Mesenchymal stem cell (in vitro differentiated cells and primary cell): ENCODE measurements around the gene KCNG2.

Source experiments
- DNase-seq: peaks from one replicate; pipeline ENCODE4 v3.0.0-alpha.2; 2013
- H2AFZ ChIP-seq: one replicate; pipeline ENCODE4 v1.6.1; 2013; ENCODE audit warnings: low read depth, mild to moderate bottlenecking, control low read depth, inconsistent platforms, low read length, moderate library complexity
- H2AK5ac ChIP-seq: 2 replicates; pipeline ENCODE4 v1.6.1; 2013; ENCODE audit warnings: low read length, moderate library complexity, mild to moderate bottlenecking, inconsistent platforms; ENCODE audit not compliant: severe bottlenecking
- H2BK120ac ChIP-seq: one replicate; pipeline ENCODE4 v1.6.1; 2013; ENCODE audit warnings: low read depth, mild to moderate bottlenecking, inconsistent platforms, low read length, moderate library complexity
- H2BK12ac ChIP-seq, 2 experiments: one replicate each; pipeline ENCODE4 v1.6.1; 2013; ENCODE audit warnings: inconsistent platforms in 2 of 2, low read length in 2 of 2, mild to moderate bottlenecking in 2 of 2, moderate library complexity in 2 of 2, control low read depth in 1 of 2
- H2BK15ac ChIP-seq: one replicate; pipeline ENCODE4 v1.6.1; 2013; ENCODE audit warnings: mild to moderate bottlenecking, low read depth, inconsistent platforms; ENCODE audit not compliant: poor library complexity, severe bottlenecking
- H2BK5ac ChIP-seq: 2 replicates; pipeline ENCODE4 v1.6.1; 2013; ENCODE audit warnings: low read depth, mild to moderate bottlenecking, low read length, control low read depth, inconsistent platforms; ENCODE audit not compliant: poor library complexity, severe bottlenecking
- H3K14ac ChIP-seq, 2 experiments: one replicate each; pipeline ENCODE4 v1.6.1; 2013; ENCODE audit warnings: inconsistent platforms in 2 of 2, low read length in 2 of 2, control low read depth in 1 of 2, mild to moderate bottlenecking in 1 of 2, moderate library complexity in 1 of 2
- H3K18ac ChIP-seq, 2 experiments: one replicate each; pipeline ENCODE4 v1.6.1; 2013; ENCODE audit warnings: inconsistent platforms in 2 of 2, low read length in 2 of 2, control low read depth in 1 of 2, low read depth in 1 of 2, mild to moderate bottlenecking in 1 of 2
- H3K23ac ChIP-seq, 2 experiments: one replicate each; pipeline ENCODE4 v1.6.1; 2013; ENCODE audit warnings: inconsistent platforms in 2 of 2, low read length in 2 of 2, mild to moderate bottlenecking in 2 of 2, moderate library complexity in 2 of 2, control low read depth in 1 of 2
- H3K27ac ChIP-seq: 2 replicates; pipeline ENCODE4 v1.5.1; 2013; ENCODE audit warnings: mild to moderate bottlenecking, moderate library complexity, low read length, control low read depth, inconsistent platforms; ENCODE audit not compliant: poor library complexity, severe bottlenecking
- H3K27me3 ChIP-seq, 2 experiments: 2 replicates each; pipeline versions ENCODE4 v1.6.1 to v1.7.0; 2013; ENCODE audit warnings: low read length in 2 of 2, mild to moderate bottlenecking in 2 of 2, moderate library complexity in 2 of 2, control low read depth in 1 of 2, inconsistent platforms in 1 of 2; ENCODE audit not compliant: control insufficient read depth in 1 of 2, insufficient read depth in 1 of 2
- H3K36me3 ChIP-seq, 2 experiments: 2 replicates each; pipeline versions ENCODE4 v1.6.1 to v1.7.0; 2013; ENCODE audit warnings: low read length in 2 of 2, control low read depth in 1 of 2, inconsistent platforms in 1 of 2, low read depth in 1 of 2, mild to moderate bottlenecking in 1 of 2; ENCODE audit not compliant: insufficient read depth in 2 of 2, control insufficient read depth in 1 of 2
- H3K4ac ChIP-seq, 2 experiments: one replicate each; pipeline ENCODE4 v1.6.1; 2013; ENCODE audit warnings: inconsistent platforms in 2 of 2, low read length in 2 of 2, mild to moderate bottlenecking in 2 of 2, moderate library complexity in 2 of 2, control low read depth in 1 of 2, low read depth in 1 of 2
- H3K4me1 ChIP-seq: 2 replicates; pipeline ENCODE4 v1.6.1; 2013; ENCODE audit warnings: low read depth, low read length, control low read depth; ENCODE audit not compliant: control insufficient read depth, insufficient read depth
- H3K4me2 ChIP-seq: 2 replicates; pipeline ENCODE4 v1.6.1; 2013; ENCODE audit warnings: low read length, mild to moderate bottlenecking, inconsistent platforms; ENCODE audit not compliant: poor library complexity, severe bottlenecking
- H3K4me3 ChIP-seq, 2 experiments: 2 replicates each; pipeline versions ENCODE4 v1.5.1 to v1.7.0; 2013; ENCODE audit warnings: low read length in 2 of 2, mild to moderate bottlenecking in 2 of 2, control low read depth in 1 of 2, low read depth in 1 of 2; ENCODE audit not compliant: insufficient read depth in 1 of 2
- H3K79me1 ChIP-seq: replicated peaks from 2 replicates; pipeline ENCODE4 v1.6.1; 2013; ENCODE audit warnings: mild to moderate bottlenecking, control low read depth, low read length, inconsistent platforms; ENCODE audit not compliant: poor library complexity, severe bottlenecking
- H3K9ac ChIP-seq: 2 replicates; pipeline ENCODE4 v1.7.0; 2013; ENCODE audit warnings: mild to moderate bottlenecking, low read length, moderate library complexity
- H3K9me3 ChIP-seq: 2 replicates; pipeline ENCODE4 v1.7.0; 2013; ENCODE audit warnings: mild to moderate bottlenecking, low read length; ENCODE audit not compliant: control insufficient read depth
- H4K8ac ChIP-seq: one replicate; pipeline ENCODE4 v1.6.1; 2013; ENCODE audit warnings: inconsistent platforms, mild to moderate bottlenecking, low read length, moderate library complexity
- H4K91ac ChIP-seq: one replicate; pipeline ENCODE4 v1.6.1; 2013; ENCODE audit warnings: mild to moderate bottlenecking, low read length, inconsistent platforms
- WGBS: methylation state at CpG from one replicate; pipeline ENCODE4 v1.1.7; 2013; ENCODE audit warnings: mixed read lengths; 5-methylcytosine and 5-hydroxymethylcytosine counted together

Gene KCNG2

DNA sequence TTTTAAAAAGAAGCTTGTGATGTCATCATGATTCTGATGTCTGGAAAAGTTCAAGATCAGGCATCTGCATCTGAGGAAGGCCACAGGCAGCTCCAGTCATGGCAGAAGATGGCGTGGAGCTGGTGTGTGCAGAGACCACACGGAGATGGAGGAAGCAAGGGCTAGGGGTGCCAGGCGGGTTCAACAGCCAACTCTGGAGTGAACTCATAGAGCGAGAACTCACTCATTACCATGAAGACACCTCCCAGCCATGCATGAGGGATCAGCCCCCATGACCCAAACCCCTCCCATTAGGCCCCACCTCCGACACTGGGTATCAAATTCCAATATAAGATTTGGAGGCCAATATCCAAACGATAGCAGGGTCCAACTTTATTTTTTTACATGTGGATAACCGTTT lies 61.6 kb downstream of the KCNG2 start:
- Histone ChIP-seq H2AFZ (no peak overlapping the region), H3K27me3 (peaks cover 6 to 22% of the 10 kb centered on the region in 2 experiments), H3K14ac (no peak overlapping the region), H3K23ac (no peak overlapping the region), H2BK5ac (no peak overlapping the region), H3K4ac (no peak overlapping the region), H4K8ac (no peak overlapping the region), H2BK120ac (no peak overlapping the region), H3K9ac (no peak overlapping the region), H2AK5ac (no peak overlapping the region), H3K27ac (no peak overlapping the region), H3K79me1 (no peaks in the 10 kb centered on the region), H3K4me3 (no peak overlapping the region), H2BK15ac (no peak overlapping the region), H4K91ac (no peak overlapping the region), H3K4me2 (no peak overlapping the region), H2BK12ac (no peak overlapping the region), H3K9me3 (peaks cover 8% of the 10 kb centered on the region), H3K18ac (no peak overlapping the region), H3K36me3 (no peaks in the 10 kb centered on the region), H3K4me1 (no peaks in the 10 kb centered on the region)
- 77% methylated on average over 7 of the region's 7 CpGs for WGBS
- no peak for DNase-seq

DNA sequence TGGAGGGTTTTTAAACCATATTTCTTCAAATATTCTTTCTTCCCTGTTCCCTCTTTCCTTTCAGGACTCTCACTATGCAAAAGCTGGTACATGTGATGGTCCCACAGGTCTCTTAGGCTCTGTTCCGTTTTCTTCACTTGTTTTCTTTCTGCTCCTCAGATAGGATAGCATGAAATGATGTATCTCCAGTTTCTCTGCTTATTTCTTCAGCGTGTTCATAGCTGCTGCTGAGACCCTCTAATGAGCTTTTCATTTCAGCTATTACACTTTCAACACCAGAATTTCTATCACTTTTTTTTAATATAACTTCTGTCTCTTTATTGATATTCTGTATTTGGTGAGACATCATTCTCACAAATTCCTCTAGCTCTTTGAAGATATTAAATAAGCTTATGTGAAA lies 63.9 kb downstream of the KCNG2 start:
- H2BK15ac ChIP-seq, result no peak overlapping the region
- H3K23ac ChIP-seq, result no peak overlapping the region
- no peaks in the 10 kb centered on the region for H3K79me1 ChIP-seq
- H2AK5ac ChIP-seq, result no peak overlapping the region
- no peaks in the 10 kb centered on the region for H3K36me3 ChIP-seq
- H4K91ac ChIP-seq, result no peak overlapping the region
- peaks cover 8% of the 10 kb centered on the region for H3K9me3 ChIP-seq
- H2BK12ac ChIP-seq, result no peak overlapping the region
- no peak overlapping the region for H2BK120ac ChIP-seq
- H3K4me2 ChIP-seq, result no peak overlapping the region
- no peak overlapping the region for H3K4ac ChIP-seq
- H4K8ac ChIP-seq, result no peak overlapping the region
- H3K4me1 ChIP-seq, result no peaks in the 10 kb centered on the region
- no peak overlapping the region for H2AFZ ChIP-seq
- no peak overlapping the region for H3K4me3 ChIP-seq
- WGBS, result 86% methylated on average over 2 of the region's 2 CpGs
- H3K14ac ChIP-seq, result no peak overlapping the region
- H2BK5ac ChIP-seq, result no peak overlapping the region
- no peak overlapping the region for H3K18ac ChIP-seq
- no peak overlapping the region for H3K27ac ChIP-seq
- H3K27me3 ChIP-seq, result peaks cover 0 to 8% of the 10 kb centered on the region in 2 experiments
- H3K9ac ChIP-seq, result no peak overlapping the region
- no peak for DNase-seq

DNA sequence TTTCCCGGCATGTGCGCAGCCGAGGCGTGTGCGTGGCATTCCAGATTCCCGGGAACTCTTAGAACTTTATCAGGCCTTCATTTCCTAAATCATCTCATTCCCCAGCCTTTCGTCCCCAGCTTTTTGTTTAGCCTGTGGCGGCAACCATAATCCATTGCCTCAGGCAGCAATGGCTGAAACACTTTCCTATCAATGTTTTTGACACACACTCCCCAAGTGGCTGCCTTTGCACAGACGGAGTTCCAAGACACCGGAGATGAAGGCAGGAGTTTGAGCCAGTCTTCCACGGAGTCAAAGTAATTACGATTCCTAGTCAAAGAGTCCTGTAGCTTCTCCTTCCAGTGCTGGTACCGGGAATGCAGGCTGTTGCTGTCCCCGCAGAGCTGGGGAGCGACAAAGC lies 64.8 kb downstream of the KCNG2 start:
- 88% methylated on average over 15 of the region's 15 CpGs for WGBS
- no peak overlapping the region for H4K8ac ChIP-seq
- H2BK12ac ChIP-seq, result no peak overlapping the region
- H2BK120ac ChIP-seq, result no peak overlapping the region
- H3K4me3 ChIP-seq, result no peak overlapping the region
- H2BK5ac ChIP-seq, result no peak overlapping the region
- H3K4me2 ChIP-seq, result no peak overlapping the region
- no peak overlapping the region for H3K18ac ChIP-seq
- H3K27me3 ChIP-seq, result peaks cover 0 to 8% of the 10 kb centered on the region in 2 experiments
- no peaks in the 10 kb centered on the region for H3K4me1 ChIP-seq
- H3K27ac ChIP-seq, result no peak overlapping the region
- DNase-seq, result no peak
- H2BK15ac ChIP-seq, result no peak overlapping the region
- H3K79me1 ChIP-seq, result no peaks in the 10 kb centered on the region
- H3K9me3 ChIP-seq, result peaks cover 8% of the 10 kb centered on the region
- H3K36me3 ChIP-seq, result no peaks in the 10 kb centered on the region
- H3K23ac ChIP-seq, result no peak overlapping the region
- no peak overlapping the region for H4K91ac ChIP-seq
- H3K4ac ChIP-seq, result no peak overlapping the region
- no peak overlapping the region for H3K9ac ChIP-seq
- no peak overlapping the region for H2AFZ ChIP-seq
- no peak overlapping the region for H2AK5ac ChIP-seq
- no peak overlapping the region for H3K14ac ChIP-seq

DNA sequence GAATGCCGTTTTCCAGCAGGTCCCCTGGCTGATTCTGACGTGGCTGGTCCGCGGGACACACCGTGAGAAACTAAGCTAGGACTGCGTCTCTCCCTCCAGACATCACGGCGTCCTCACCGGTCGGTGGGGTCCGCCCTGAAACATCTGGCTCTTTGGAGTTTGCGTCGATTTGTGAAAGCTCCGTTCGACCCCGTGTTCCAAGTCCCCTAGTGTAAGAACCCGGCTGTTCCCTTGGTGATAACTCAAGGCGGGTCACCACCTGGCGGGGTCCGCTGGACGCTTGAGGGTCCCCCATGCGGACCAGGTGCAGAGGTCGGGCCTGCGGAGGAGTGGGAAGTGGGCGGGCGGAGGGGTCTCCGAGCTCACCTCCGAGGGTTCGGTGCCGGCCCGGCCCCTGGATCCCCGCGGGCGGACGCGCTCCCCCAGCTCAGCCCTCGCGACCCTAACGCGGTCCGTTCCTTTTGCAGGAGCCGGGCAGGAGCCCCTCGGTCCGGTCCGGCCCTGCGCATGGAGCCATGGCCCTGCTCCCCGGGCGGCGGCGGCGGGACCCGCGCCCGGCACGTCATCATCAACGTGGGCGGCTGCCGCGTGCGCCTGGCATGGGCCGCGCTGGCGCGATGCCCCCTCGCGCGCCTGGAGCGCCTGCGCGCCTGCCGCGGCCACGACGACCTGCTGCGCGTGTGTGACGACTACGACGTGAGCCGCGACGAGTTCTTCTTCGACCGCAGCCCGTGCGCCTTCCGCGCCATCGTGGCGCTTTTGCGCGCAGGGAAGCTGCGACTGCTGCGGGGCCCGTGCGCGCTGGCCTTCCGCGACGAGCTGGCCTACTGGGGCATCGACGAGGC lies 65.6 kb downstream of the KCNG2 start:
- H3K14ac ChIP-seq, result no peak overlapping the region
- no peak overlapping the region for H3K23ac ChIP-seq
- H2AFZ ChIP-seq, result no peak overlapping the region
- no peak overlapping the region for H3K4ac ChIP-seq
- no peak overlapping the region for H3K9ac ChIP-seq
- H2BK15ac ChIP-seq, result no peak overlapping the region
- H3K4me1 ChIP-seq, result no peaks in the 10 kb centered on the region
- H3K4me2 ChIP-seq, result no peak overlapping the region
- H3K9me3 ChIP-seq, result peaks cover 8% of the 10 kb centered on the region
- WGBS, result 86% methylated on average over 98 of the region's 102 CpGs
- H3K36me3 ChIP-seq, result no peaks in the 10 kb centered on the region
- no peak overlapping the region for H2BK5ac ChIP-seq
- H3K4me3 ChIP-seq, result no peak overlapping the region
- no peak overlapping the region for H4K91ac ChIP-seq
- H3K27ac ChIP-seq, result no peak overlapping the region
- H2BK12ac ChIP-seq, result no peak overlapping the region
- H3K79me1 ChIP-seq, result no peaks in the 10 kb centered on the region
- H3K27me3 ChIP-seq, result peaks cover 0 to 8% of the 10 kb centered on the region in 2 experiments
- no peak overlapping the region for H3K18ac ChIP-seq
- no peak overlapping the region for H4K8ac ChIP-seq
- no peak for DNase-seq
- no peak overlapping the region for H2AK5ac ChIP-seq
- H2BK120ac ChIP-seq, result no peak overlapping the region
